Hindlimb muscle (tissue), 1 donor: ENCODE results near the gene HPN. TPM values are rescaled to one million over a fixed set of nuclear protein-coding genes. Genes with fewer than 3 reads are reported as not detected.
"Not testable (repeated sequence)": the region's sequence is repeated elsewhere in the genome, so short reads cannot be mapped to it uniquely, and the experiment has no call there.

Experiments
- DNase-seq: peaks from one replicate; pipeline ENCODE4 v3.0.0-alpha.2; 2013
- polyA plus RNA-seq: library from polyadenylated mRNA; unstranded; fragments of 120-200 nt; gene quantifications from one replicate; pipeline ENCODE4 v1.2.1, GENCODE V29; 2013; ENCODE audit not compliant: insufficient read length

HPN gene
- polyA plus RNA-seq, 1 donor = 0.36 TPM

DNA sequence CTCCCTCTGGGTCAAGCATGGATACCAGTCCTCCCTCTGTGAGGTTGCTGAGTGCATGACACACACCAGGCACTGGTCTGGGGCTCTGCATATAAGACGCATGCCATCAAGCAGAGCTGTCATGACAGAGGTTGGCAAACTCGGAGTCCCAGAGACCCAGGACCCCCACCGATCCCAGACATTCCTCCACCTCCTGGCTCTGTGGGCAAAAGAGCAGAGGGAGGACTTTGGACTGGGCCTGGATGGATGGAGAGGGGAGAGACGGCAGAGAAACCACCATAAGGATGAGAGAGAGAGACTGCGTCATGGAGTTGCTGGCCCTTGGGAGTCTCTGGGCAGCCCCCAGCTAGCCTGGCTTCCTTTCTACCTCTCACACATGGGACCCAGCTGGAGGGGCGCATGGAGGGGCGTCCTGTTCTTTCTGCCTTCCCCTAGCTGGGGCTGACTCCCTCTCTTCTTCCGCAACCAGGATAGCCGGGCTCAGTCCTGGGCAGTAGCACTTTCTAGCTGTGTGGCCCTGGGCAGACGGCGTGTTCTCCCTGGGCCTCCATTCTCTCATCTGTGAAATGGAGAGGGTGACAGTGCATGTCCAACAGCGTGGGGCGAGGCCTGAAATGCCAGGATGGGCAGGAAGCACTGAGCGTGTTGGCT lies 1.6 kb downstream of the HPN start:
- DNase-seq = no peak

DNA sequence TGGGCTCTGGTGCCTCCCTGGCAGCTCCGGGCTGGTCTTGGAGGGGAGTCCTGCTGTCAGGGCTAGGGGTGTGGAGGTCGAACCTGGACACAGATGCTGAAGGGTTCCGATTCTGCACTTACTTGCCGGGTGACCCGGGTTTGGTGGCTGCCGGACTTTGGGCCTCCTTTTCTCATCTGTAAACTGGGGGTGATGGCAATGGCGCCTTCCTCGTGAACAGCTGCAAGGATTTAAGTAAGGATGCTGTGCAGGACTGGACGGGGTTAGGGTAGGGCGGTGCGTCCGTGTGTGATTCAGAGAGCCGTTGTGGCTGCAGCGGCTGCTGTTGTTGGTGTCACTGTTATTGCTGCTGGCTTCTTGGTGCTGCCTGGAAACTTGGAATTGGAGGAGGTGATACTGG lies 2.4 kb downstream of the HPN start:
- no peak for DNase-seq

DNA sequence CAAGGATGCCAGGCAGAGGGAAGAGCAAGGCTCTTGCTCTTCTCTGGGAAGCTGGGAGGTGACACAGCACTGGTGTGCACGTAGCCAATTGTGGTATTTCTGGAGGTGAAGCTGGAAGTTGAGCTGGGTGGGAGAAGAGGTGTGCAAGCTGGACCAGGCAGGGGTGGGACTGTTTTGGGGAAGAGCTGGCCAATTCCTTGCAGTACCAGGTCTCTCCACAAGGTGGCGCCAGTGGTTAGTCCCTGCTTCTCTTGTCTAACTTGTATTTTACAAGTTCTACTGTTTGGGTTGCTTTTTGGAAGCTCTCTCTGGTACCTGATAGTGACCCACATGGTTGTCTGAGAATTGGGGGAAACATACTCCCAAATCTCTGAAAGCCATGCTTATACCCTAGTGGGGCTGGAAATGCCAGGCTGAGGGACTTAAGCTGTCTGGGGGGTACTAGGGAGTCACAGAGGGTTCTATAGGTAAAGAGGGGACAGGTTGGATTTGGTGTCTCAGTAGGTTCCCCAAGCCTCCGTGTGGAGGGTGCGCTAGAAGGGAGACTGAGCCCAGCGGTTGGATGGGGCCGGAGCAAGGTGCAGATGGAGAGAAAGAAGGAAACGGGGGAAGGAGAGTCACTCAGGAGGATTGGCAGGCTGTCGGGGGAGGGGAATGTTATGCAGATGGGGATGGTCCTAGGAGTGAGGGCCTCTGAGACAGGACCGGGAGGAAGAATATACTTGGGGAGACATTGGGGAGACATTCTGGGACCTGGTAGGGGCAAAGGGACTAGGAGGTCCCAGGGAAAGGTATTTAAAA lies 3.0 kb downstream of the HPN start:
- no peak for DNase-seq

- no peak for DNase-seq
Observed at GRCh38 chr19:35045667-35046300, 4.3 kb downstream of the HPN start.

DNA sequence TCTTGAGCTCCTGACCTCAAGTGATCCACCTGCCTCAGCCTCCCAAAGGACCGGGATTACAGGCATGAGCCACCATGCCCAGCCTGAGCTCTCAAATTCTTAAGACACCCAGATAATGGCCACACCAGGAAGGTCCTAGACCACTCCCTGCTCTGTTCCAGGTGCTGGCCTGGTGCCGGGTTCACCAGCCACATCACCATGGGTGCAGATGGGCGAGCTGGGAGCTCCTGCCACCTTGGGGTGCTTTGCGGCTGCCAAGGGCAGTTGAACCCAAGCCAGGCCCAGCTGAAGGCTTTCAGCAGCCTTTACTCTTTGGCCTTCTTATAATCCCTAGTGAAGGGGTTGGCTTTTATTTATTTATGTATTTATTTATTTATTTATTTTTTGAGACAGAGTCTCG lies 4.9 kb downstream of the HPN start:
- no peak for DNase-seq

GRCh38 chr19:35048911-35049411 lies 7.4 kb downstream of the HPN start:
- no peak for DNase-seq

DNA sequence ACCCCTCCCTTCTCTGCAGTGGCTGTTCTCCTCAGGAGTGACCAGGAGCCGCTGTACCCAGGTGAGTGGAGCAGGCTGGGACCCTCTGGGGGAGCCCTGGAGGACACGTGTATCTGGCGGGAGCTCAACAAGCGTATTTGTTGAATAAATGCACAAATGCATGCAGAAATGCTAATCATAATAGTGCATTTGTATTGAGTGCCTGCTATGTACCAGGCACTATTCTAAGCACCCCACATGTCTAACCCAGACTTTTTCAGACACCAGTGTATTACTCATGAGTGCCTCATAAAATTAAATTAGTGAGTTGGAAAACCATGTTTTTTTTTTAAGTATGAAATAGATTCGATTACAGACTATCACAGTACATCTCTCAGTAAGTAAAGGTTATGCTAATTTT lies 7.9 kb downstream of the HPN start:
- DNase-seq = no peak

- not testable (repeated sequence) for DNase-seq
Observed at GRCh38 chr19:35050662-35051061, 9.1 kb downstream of the HPN start.

DNA sequence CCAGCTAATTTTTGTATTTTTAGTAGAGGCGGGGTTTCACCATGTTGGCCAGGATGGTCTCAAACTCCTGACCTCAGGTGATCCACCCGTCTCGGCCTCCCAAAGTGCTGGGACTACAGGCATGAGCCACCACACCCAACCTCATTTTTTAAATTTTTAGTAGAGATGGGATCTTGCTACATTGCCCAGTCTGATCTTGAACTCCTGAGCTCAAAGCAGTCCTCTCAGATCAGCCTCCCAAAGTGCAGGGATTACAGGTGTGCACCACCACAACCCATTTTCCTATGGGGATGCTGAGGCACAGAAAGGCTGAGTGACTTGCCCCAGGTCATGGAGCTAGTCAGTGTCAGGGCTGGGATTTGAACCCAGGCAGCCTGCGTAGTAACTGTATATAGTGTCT lies 9.7 kb downstream of the HPN start:
- not testable (repeated sequence) for DNase-seq

DNA sequence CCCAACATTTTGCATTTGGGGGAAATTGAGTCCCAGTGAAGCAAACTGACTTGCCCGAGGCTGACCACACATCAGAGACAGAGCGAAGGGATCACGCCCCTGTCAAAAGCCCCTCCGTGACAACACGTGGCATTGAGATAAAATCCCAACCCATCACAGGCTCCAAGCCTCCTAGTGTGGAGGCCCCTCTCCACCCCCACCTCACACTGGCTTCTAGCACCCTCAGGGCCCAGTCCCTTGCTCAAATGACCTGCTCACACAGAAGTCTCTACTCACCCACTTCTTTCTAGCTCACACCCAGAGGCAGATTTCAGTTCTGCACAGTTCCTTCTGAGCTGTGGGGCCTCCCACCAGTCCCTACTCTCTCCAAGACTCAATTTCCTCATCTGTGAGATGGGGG lies 10.3 kb downstream of the HPN start:
- DNase-seq = no peak

GRCh38 chr19:35052599-35053190 lies 11.2 kb downstream of the HPN start:
- no peak for DNase-seq

GRCh38 chr19:35053667-35054293 lies 12.3 kb downstream of the HPN start:
- DNase-seq = no peak

DNA sequence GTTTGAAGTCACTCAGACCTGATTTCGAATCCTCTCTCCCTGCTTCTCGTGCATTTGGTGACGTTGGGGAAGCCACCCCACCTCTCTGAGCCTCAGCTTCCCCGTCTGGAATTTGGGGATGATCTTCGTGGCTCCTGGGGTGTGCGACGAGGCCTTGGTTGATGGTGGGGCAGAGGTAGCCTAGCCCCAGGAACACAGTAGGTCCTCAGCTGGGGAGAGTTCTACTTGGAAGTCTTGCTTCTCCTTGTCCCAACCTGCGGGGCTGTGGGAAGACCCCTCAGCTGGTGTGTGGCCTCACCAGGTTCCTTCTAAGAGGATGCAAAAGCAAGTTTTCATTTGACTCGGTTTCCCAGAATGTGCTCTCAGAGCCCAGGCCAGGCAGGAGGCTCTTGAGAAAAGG lies 13.1 kb downstream of the HPN start:
- DNase-seq = no peak

- DNase-seq = no peak
Observed at GRCh38 chr19:35055715-35056179, 14.2 kb downstream of the HPN start.

DNA sequence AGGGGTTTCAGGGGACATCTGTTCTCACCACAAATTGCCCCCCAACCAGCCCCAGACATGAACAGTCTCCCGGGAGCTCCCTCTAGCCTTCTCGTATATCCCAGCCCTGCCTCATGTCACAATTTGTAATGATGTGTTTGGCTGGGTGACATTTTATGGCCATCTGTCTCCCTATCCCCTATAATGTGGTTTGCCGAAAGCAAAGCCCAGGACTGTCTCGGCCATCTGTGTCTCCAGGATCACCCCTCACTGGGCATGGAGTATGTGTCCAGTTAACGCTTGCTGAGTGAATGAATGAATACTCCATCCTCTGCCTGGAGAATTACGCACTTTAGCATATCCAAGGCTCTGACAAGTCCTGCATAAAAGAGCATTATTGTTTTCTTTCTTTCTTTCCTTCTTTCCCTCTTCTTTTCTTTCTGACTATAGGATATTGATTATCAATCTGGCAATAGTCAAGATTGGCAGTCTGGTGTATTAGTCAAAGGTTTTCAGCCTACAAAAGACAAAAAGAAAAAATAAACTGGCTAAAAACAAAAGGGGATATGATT lies 15.1 kb downstream of the HPN start:
- no peak for DNase-seq

- DNase-seq = no peak
Observed at GRCh38 chr19:35058370-35058769, 16.8 kb downstream of the HPN start.

- DNase-seq = no peak
Observed at GRCh38 chr19:35059006-35059798, 17.7 kb downstream of the HPN start.

GRCh38 chr19:35059799-35060091 lies 18.2 kb downstream of the HPN start:
- no peak for DNase-seq

- DNase-seq = no peak
Observed at GRCh38 chr19:35060160-35060855, 18.8 kb downstream of the HPN start.

DNA sequence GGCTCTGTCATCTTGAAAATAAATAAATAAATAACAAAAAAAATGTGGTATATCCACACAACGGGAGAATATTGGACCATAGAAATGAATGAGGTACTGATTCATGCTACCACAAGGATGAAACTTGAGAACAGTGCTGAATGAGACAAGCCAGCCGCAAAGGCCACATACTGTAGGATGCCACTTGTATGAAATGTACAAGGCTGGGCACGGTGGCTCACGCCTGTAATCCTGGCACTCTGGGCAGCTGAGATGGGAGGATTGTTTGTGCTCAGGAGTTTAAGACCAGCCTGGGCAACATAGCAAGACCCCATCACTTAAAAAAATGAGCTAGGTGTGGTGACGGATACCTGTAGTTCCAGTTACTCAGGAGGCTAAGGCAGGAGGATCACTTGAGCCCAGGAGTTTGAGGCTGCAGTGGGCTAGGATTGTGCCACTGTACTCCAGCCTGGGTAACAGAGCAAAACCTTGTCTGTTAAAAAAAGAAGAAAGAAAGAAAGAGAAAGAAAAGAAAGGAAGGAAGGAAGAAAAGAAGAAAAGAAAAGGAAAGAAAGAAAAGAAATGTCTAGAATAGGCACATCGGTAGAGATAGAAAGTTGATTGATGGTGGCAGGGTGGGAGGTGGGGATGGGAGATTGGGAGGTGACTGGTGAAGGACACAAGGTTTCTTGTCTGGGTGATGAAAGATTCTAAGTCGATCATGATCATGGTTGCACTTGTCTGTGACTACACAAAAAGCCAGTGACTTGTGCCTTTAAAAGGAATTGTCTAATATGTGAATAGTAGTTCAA lies 20.3 kb downstream of the HPN start:
- no peak for DNase-seq
